ENCODE data around the gene AREL1.

DNA sequence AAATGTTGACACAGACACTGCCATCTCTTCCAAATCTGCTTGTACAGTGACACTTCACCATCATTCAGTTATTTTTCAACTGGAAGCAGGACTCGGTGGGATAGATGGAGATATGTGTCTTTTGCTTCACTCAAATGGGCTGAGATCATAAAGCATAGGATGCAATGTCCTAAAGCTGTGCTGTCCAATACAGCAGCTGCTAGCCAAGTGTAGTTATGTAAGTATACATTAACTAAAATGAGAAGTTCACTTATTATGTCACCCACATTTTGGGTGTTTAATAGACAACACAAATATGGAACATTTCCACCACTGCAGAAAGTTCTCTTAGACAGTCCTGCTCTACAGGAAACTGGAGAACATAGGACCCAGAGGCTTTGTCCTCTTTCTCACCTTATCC lies 43.6 kb downstream of the AREL1 start:
- TF ChIP-seq, protein P1, sequence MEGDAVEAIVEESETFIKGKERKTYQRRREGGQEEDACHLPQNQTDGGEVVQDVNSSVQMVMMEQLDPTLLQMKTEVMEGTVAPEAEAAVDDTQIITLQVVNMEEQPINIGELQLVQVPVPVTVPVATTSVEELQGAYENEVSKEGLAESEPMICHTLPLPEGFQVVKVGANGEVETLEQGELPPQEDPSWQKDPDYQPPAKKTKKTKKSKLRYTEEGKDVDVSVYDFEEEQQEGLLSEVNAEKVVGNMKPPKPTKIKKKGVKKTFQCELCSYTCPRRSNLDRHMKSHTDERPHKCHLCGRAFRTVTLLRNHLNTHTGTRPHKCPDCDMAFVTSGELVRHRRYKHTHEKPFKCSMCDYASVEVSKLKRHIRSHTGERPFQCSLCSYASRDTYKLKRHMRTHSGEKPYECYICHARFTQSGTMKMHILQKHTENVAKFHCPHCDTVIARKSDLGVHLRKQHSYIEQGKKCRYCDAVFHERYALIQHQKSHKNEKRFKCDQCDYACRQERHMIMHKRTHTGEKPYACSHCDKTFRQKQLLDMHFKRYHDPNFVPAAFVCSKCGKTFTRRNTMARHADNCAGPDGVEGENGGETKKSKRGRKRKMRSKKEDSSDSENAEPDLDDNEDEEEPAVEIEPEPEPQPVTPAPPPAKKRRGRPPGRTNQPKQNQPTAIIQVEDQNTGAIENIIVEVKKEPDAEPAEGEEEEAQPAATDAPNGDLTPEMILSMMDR (IDR thresholded peaks at IDR 0.05; ENCODE audit: extremely low read depth in 1 of 2, insufficient read depth in 1 of 2, low read depth in 1 of 2, low read length in 2 of 2): no peak
- TF ChIP-seq, protein P2, sequence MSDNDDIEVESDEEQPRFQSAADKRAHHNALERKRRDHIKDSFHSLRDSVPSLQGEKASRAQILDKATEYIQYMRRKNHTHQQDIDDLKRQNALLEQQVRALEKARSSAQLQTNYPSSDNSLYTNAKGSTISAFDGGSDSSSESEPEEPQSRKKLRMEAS (IDR thresholded peaks at IDR 0.05; ENCODE audit: insufficient read depth, insufficient read length): no peak
- TF ChIP-seq POLR2AphosphoS5 (IDR thresholded peaks at IDR 0.05; ENCODE audit: insufficient read depth, low read depth, low read length) (no peak), POLR2A (IDR thresholded peaks at IDR 0.05; ENCODE audit: low read depth, low read length) (no peak)
